ENCODE data around the gene AFAP1L1. TPM values are rescaled to one million over a fixed set of nuclear protein-coding genes. Genes with fewer than 3 reads are reported as not detected.

AFAP1L1 gene
- polyA plus RNA-seq, 1 donor: 9.6 TPM

GRCh38 chr5:149379177-149379761 lies 107.6 kb downstream of the AFAP1L1 start, which contains the start of gene IL17B:
TSS of gene IL17B (minus strand) at chr5:149379292. CDS start at chr5:149379225, 67 bp downstream.
- H3K9me3 ChIP-seq (ENCODE audit: control insufficient read depth, low read depth, low read length): no peaks in the 10 kb centered on the region
- WGBS (ENCODE audit: insufficient coverage, low lambda C conversion rate): no CpG with 5 or more reads among the region's 22 CpGs
- no peak for DNase-seq
- no peaks in the 10 kb centered on the region for H3K27me3 ChIP-seq (ENCODE audit: control insufficient read depth, insufficient read depth, low read length)
- H3K4me3 ChIP-seq (ENCODE audit: low read length): no peak within 1 kb of the TSS
- peak within 1 kb of the TSS; percentile 34 for H3K27ac ChIP-seq (ENCODE audit: low read length)
- H3K36me3 ChIP-seq (ENCODE audit: control insufficient read depth, insufficient read depth, low read length): no peaks in the 10 kb centered on the region
- peaks cover 10% of the 10 kb centered on the region for H3K4me1 ChIP-seq (ENCODE audit: control insufficient read depth, insufficient read depth, low read length)

- Histone ChIP-seq H3K9me3 (ENCODE audit: control insufficient read depth, low read depth, low read length) (no peaks in the 10 kb centered on the region), H3K4me3 (ENCODE audit: low read length) (no peak overlapping the region), H3K36me3 (ENCODE audit: control insufficient read depth, insufficient read depth, low read length) (no peaks in the 10 kb centered on the region), H3K4me1 (ENCODE audit: control insufficient read depth, insufficient read depth, low read length) (peaks cover 10% of the 10 kb centered on the region), H3K27ac (ENCODE audit: low read length) (peak overlapping the region; percentile 34), H3K27me3 (ENCODE audit: control insufficient read depth, insufficient read depth, low read length) (no peaks in the 10 kb centered on the region)
- WGBS (ENCODE audit: insufficient coverage, low lambda C conversion rate): no CpG with 5 or more reads among the region's 5 CpGs
- no peak for DNase-seq
Measured at GRCh38 chr5:149379818-149380374, 108.2 kb downstream of the AFAP1L1 start.

DNA sequence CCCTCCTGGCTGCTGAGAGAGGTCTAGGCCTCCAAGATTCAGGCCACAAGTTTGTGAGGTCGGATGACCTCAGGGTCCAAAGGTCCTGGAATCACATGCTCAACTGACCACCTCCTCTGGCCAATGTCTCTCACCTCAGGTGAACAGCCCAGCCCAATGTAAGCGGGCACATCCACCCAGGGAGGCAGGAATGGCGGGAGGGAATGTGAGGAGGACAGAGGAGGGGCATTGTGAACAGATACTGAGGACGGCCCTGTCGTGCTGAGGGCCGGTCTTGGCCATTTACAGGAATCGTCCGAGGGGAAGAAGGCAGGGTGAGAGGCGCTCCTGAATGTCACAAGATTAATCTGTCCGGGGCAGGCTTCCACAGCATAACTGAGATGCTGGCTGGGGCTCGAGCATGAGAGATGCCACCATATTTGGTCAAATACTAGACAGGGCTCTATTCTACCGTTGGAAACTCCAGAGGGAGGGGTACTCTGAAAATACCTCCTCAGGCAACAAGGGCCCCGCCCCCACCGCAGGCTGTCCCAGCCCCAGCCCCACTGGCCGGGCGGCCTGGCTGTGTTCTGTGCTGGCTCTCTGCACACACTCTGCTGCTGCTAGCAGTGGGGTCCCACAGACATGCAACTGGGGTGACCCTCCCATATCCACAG lies 108.9 kb downstream of the AFAP1L1 start:
- Histone ChIP-seq H3K4me3 (ENCODE audit: low read length) (no peak overlapping the region), H3K9me3 (ENCODE audit: control insufficient read depth, low read depth, low read length) (no peaks in the 10 kb centered on the region), H3K27me3 (ENCODE audit: control insufficient read depth, insufficient read depth, low read length) (no peaks in the 10 kb centered on the region), H3K36me3 (ENCODE audit: control insufficient read depth, insufficient read depth, low read length) (no peaks in the 10 kb centered on the region), H3K4me1 (ENCODE audit: control insufficient read depth, insufficient read depth, low read length) (peaks cover 13% of the 10 kb centered on the region), H3K27ac (ENCODE audit: low read length) (peak overlapping the region; percentile 66)
- 70% methylated on average over 2 of the region's 16 CpGs for WGBS (ENCODE audit: insufficient coverage, low lambda C conversion rate)
- peak; percentile 52 to 55 for DNase-seq

DNA sequence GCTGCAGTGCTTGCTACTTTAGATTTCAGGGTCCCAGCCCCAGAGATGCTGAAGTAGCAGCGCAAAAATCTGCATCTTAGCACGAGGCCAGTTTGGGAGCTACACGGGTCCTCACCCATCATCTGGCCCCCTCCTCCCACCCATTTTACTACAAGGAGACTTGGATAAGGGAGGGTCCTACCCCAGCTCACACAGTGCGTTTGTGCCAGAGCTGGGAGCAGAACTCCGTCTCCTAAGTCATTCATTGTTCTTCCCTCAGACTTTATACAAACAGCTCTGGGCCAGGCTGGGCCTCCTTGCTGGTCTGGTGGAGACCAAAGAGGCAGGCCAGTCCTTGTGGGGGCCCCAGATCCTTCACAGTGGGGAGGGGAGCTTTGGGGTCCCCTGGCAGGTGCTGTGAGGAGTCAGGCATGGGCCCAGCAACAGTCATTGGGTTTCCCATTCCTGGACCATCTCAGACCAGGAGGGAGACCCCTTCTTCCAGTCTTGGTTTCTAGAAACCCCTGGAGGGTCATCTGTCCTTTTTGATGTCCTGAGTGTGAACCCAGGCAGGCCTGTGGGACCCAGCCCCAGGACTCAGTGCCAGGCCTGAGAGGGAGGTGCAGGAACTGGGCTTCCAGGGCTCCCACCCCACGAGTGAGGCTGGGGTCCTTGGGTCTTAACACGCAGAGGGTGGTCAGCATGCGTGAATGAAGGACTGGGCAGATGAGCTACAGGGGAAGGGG lies 109.8 kb downstream of the AFAP1L1 start:
- Histone ChIP-seq H3K4me1 (ENCODE audit: control insufficient read depth, insufficient read depth, low read length) (peaks cover 15% of the 10 kb centered on the region), H3K27ac (ENCODE audit: low read length) (peak overlapping the region; percentile 66), H3K36me3 (ENCODE audit: control insufficient read depth, insufficient read depth, low read length) (no peaks in the 10 kb centered on the region), H3K27me3 (ENCODE audit: control insufficient read depth, insufficient read depth, low read length) (no peaks in the 10 kb centered on the region), H3K4me3 (ENCODE audit: low read length) (no peak overlapping the region), H3K9me3 (ENCODE audit: control insufficient read depth, low read depth, low read length) (no peaks in the 10 kb centered on the region)
- DNase-seq: no peak
- no CpG with 5 or more reads among the region's 8 CpGs for WGBS (ENCODE audit: insufficient coverage, low lambda C conversion rate)

GRCh38 chr5:149381986-149382338 lies 110.3 kb downstream of the AFAP1L1 start:
- Histone ChIP-seq H3K27ac (ENCODE audit: low read length) (peak overlapping the region; percentile 66), H3K36me3 (ENCODE audit: control insufficient read depth, insufficient read depth, low read length) (no peaks in the 10 kb centered on the region)
- 89% methylated on average over 3 of the region's 16 CpGs for WGBS (ENCODE audit: insufficient coverage, low lambda C conversion rate)

GRCh38 chr5:149382517-149383220 lies 111.0 kb downstream of the AFAP1L1 start:
- no CpG with 5 or more reads among the region's 12 CpGs for WGBS (ENCODE audit: insufficient coverage, low lambda C conversion rate)
- Histone ChIP-seq H3K27ac (ENCODE audit: low read length) (peak overlapping the region; percentile 66), H3K36me3 (ENCODE audit: control insufficient read depth, insufficient read depth, low read length) (no peaks in the 10 kb centered on the region), H3K9me3 (ENCODE audit: control insufficient read depth, low read depth, low read length) (no peaks in the 10 kb centered on the region), H3K27me3 (ENCODE audit: control insufficient read depth, insufficient read depth, low read length) (no peaks in the 10 kb centered on the region), H3K4me1 (ENCODE audit: control insufficient read depth, insufficient read depth, low read length) (peaks cover 15% of the 10 kb centered on the region), H3K4me3 (ENCODE audit: low read length) (no peak overlapping the region)
- no peak for DNase-seq

More at GRCh38 chr5:149381986-149382338, 110.3 kb downstream of the AFAP1L1 start:
- Histone ChIP-seq H3K9me3 (ENCODE audit: control insufficient read depth, low read depth, low read length) (no peaks in the 10 kb centered on the region), H3K27me3 (ENCODE audit: control insufficient read depth, insufficient read depth, low read length) (no peaks in the 10 kb centered on the region), H3K4me1 (ENCODE audit: control insufficient read depth, insufficient read depth, low read length) (peaks cover 15% of the 10 kb centered on the region), H3K4me3 (ENCODE audit: low read length) (no peak overlapping the region)
- DNase-seq: peak; percentile 55 to 61

DNA sequence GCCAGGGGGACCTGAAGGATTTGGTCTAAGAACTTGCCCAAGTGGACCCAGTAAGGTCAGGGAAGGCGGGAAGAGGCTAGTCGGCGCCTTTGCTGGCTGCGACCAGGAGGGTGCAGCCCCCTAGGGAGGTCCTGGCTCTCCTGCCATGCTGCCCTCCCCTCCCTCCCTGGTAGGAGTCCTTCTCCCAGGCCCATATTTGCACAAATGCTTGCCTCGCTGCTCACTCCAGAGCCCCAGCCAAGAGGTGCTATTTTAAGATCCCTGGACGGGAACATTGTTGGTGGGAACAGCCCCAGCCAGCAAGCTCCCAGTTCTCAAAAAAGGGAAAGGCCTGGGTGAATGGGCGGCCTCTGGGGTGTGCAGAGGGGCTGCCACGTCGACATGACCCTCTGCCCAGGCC lies 111.7 kb downstream of the AFAP1L1 start:
- Histone ChIP-seq H3K36me3 (ENCODE audit: control insufficient read depth, insufficient read depth, low read length) (no peaks in the 10 kb centered on the region), H3K27me3 (ENCODE audit: control insufficient read depth, insufficient read depth, low read length) (no peaks in the 10 kb centered on the region), H3K27ac (ENCODE audit: low read length) (peak overlapping the region; percentile 66), H3K9me3 (ENCODE audit: control insufficient read depth, low read depth, low read length) (no peaks in the 10 kb centered on the region), H3K4me3 (ENCODE audit: low read length) (no peak overlapping the region), H3K4me1 (ENCODE audit: control insufficient read depth, insufficient read depth, low read length) (peaks cover 15% of the 10 kb centered on the region)
- WGBS (ENCODE audit: insufficient coverage, low lambda C conversion rate): no CpG with 5 or more reads among the region's 9 CpGs
- peak in 1 of 2 donors; percentile 41 for DNase-seq

- Histone ChIP-seq H3K4me3 (ENCODE audit: low read length) (no peak overlapping the region), H3K27me3 (ENCODE audit: control insufficient read depth, insufficient read depth, low read length) (no peaks in the 10 kb centered on the region), H3K36me3 (ENCODE audit: control insufficient read depth, insufficient read depth, low read length) (no peaks in the 10 kb centered on the region), H3K4me1 (ENCODE audit: control insufficient read depth, insufficient read depth, low read length) (peaks cover 21% of the 10 kb centered on the region), H3K9me3 (ENCODE audit: control insufficient read depth, low read depth, low read length) (no peaks in the 10 kb centered on the region), H3K27ac (ENCODE audit: low read length) (peak overlapping the region; percentile 63)
- DNase-seq: no peak
- WGBS (ENCODE audit: insufficient coverage, low lambda C conversion rate): no CpG with 5 or more reads among the region's 5 CpGs
Measured at GRCh38 chr5:149386166-149386565, 114.5 kb downstream of the AFAP1L1 start.

DNA sequence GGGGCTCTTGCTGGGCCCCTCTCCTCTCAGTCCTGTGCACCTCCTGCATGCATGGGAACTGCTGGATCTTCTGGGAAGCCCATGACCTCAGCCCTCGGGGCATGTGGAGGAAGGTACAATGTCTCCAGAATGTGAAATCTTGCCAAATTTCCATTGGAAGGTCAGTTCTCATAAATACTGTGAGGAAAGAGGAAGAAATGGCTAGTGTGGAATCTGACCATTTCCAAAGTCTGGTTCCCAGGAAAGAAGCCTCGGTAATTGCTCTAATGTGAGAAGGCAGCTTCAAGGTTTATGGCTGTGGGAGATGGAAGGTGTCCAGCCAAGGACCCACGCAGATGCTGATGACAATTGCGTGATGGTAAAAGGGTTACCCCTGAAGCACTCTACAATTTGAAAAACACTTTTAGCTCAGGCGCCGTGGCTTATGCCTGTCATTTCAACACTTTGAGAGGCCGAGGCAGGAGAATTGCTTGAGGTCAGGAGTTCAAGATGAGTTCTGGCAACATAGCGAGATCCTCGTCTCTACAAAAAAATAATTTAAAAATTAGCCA lies 115.5 kb downstream of the AFAP1L1 start:
- Histone ChIP-seq H3K27ac (ENCODE audit: low read length) (peak overlapping the region; percentile 4), H3K9me3 (ENCODE audit: control insufficient read depth, low read depth, low read length) (no peaks in the 10 kb centered on the region), H3K4me1 (ENCODE audit: control insufficient read depth, insufficient read depth, low read length) (peaks cover 13% of the 10 kb centered on the region), H3K4me3 (ENCODE audit: low read length) (no peak overlapping the region), H3K36me3 (ENCODE audit: control insufficient read depth, insufficient read depth, low read length) (no peaks in the 10 kb centered on the region), H3K27me3 (ENCODE audit: control insufficient read depth, insufficient read depth, low read length) (no peaks in the 10 kb centered on the region)
- DNase-seq: no peak
- 75% methylated on average over 2 of the region's 9 CpGs for WGBS (ENCODE audit: insufficient coverage, low lambda C conversion rate)

GRCh38 chr5:149387982-149388381 lies 116.3 kb downstream of the AFAP1L1 start:
- DNase-seq: no peak
- no peaks in the 10 kb centered on the region for H3K27me3 ChIP-seq (ENCODE audit: control insufficient read depth, insufficient read depth, low read length)
- H3K36me3 ChIP-seq (ENCODE audit: control insufficient read depth, insufficient read depth, low read length): no peaks in the 10 kb centered on the region
- H3K4me1 ChIP-seq (ENCODE audit: control insufficient read depth, insufficient read depth, low read length): peaks cover 11% of the 10 kb centered on the region
- H3K9me3 ChIP-seq (ENCODE audit: control insufficient read depth, low read depth, low read length): no peaks in the 10 kb centered on the region
- no CpG with 5 or more reads among the region's 1 CpG for WGBS (ENCODE audit: insufficient coverage, low lambda C conversion rate)
- no peak overlapping the region for H3K4me3 ChIP-seq (ENCODE audit: low read length)
- H3K27ac ChIP-seq (ENCODE audit: low read length): no peak overlapping the region
